GM12878 (cell line): ENCODE results near the gene FLVCR1. TPM values are rescaled to one million over a fixed set of nuclear protein-coding genes. Genes with fewer than 3 reads are reported as not detected.
"Not testable (repeated sequence)": the region's sequence is repeated elsewhere in the genome, so short reads cannot be mapped to it uniquely, and the experiment has no call there.

Experiments
- ATAC-seq: fragments of 200-7000 bp; cut with Tn5 transposase; 3 replicates; pipeline ENCODE4 v1.9.1; 2020; ENCODE audit warnings: mild to moderate bottlenecking, moderate library complexity
- BruUV-seq: library from RNA; stranded (reverse); fragments of 400-500 nt; replicated peaks from 2 replicates; lab custom pipeline; 2021; lab: Mats Ljungman, UMichigan
- CTCF ChIA-PET: fragments of 300-600 bp; sonication (Branson Sonifier 250); formaldehyde crosslinking; extraction: SDS; loops from one replicate; lab custom pipeline; 2021; ENCODE audit warnings: inconsistent platforms; lab: Yijun Ruan, JAX
- POLR2A ChIA-PET: fragments of 350-600 bp; formaldehyde crosslinking; extraction: SDS; loops from one replicate; lab custom pipeline; 2021; ENCODE audit warnings: inconsistent platforms; lab: Charles Lee
- RAD21 ChIA-PET: fragments of 300-600 bp; sonication (Branson Sonifier 250); formaldehyde crosslinking; loops from one replicate; lab custom pipeline; 2023; ENCODE audit warnings: antibody characterized with exemption; ENCODE audit not compliant: unreplicated experiment; lab: Charles Lee
- SMC1A ChIA-PET: fragments of 300-600 bp; sonication (Branson Sonifier 250); formaldehyde crosslinking; loops from one replicate; lab custom pipeline; 2023; ENCODE audit not compliant: unreplicated experiment, uncharacterized antibody; lab: Charles Lee
- DNase-seq: peaks from one replicate; pipeline ENCODE4 v3.0.0-alpha.2; 2011; ENCODE audit warnings: low read depth, low spot score
- FAIRE-seq: peaks from 3 replicates; lab custom pipeline; 2011; peaks lifted over from hg19 to GRCh38; lab: Jason Lieb, UNC
- H2AFZ ChIP-seq: 2 replicates; pipeline ENCODE4 v1.6.0; 2011; ENCODE audit warnings: low read depth, low read length, control low read depth; ENCODE audit not compliant: control insufficient read depth
- H3K27ac ChIP-seq: 2 replicates; pipeline ENCODE4 v1.5.1; 2011; ENCODE audit warnings: control low read depth; ENCODE audit not compliant: control insufficient read depth, insufficient read depth
- H3K27me3 ChIP-seq, 2 experiments: replicated peaks in 1 of 2; 2 replicates each; pipeline versions ENCODE4 v1.6.0 to v1.6.1; 2011; ENCODE audit warnings: low read length in 1 of 2; ENCODE audit not compliant: control insufficient read depth in 2 of 2, insufficient read depth in 2 of 2
- H3K36me3 ChIP-seq, 2 experiments: 2 replicates each; pipeline ENCODE4 v1.5.1; 2011; ENCODE audit warnings: low read length in 1 of 2; ENCODE audit not compliant: control insufficient read depth in 2 of 2, insufficient read depth in 2 of 2
- H3K4me1 ChIP-seq: 2 replicates; pipeline ENCODE4 v1.6.1; 2011; ENCODE audit warnings: mild to moderate bottlenecking, low read length, moderate library complexity, mixed read lengths; ENCODE audit not compliant: control insufficient read depth, insufficient read depth
- H3K4me2 ChIP-seq: 2 replicates; pipeline ENCODE4 v1.6.0; 2011; ENCODE audit warnings: control low read depth; ENCODE audit not compliant: control insufficient read depth, insufficient read depth
- H3K4me3 ChIP-seq: fragments of 200-600 bp; sonication (generic); 2 replicates; pipeline ENCODE4 v1.5.1; 2016
- H3K79me2 ChIP-seq: 2 replicates; pipeline ENCODE4 v1.6.0; 2011; ENCODE audit warnings: low read length; ENCODE audit not compliant: control insufficient read depth, insufficient read depth
- H3K9ac ChIP-seq: 2 replicates; pipeline ENCODE4 v1.8.0; 2011; ENCODE audit warnings: low read length, control low read depth, mixed read lengths; ENCODE audit not compliant: control insufficient read depth, insufficient read depth
- H3K9me3 ChIP-seq: replicated peaks from 3 replicates; pipeline ENCODE4 v1.5.1; 2011; ENCODE audit warnings: mild to moderate bottlenecking, low read length; ENCODE audit not compliant: control insufficient read depth, insufficient read depth
- H4K20me1 ChIP-seq: 2 replicates; pipeline ENCODE4 v1.6.0; 2011; ENCODE audit not compliant: control insufficient read depth, insufficient read depth
- ASH2L ChIP-seq: fragments of 300-600, 200-600 bp; sonication (generic); IDR thresholded peaks from 2 replicates; pipeline ENCODE4 v1.6.1; 2017; ENCODE audit warnings: low read depth, mild to moderate bottlenecking, borderline replicate concordance
- BRCA1 ChIP-seq: IDR thresholded peaks from 2 replicates; pipeline ENCODE4 v1.6.1; 2011; ENCODE audit warnings: low read depth, low read length, improper control_type of control experiment
- CBFB ChIP-seq: IDR thresholded peaks from 2 replicates; pipeline ENCODE4 v1.6.1; 2016; ENCODE audit warnings: antibody characterized with exemption, low read depth
- CUX1 ChIP-seq: IDR thresholded peaks from 2 replicates; pipeline ENCODE4 v1.6.1; 2012; ENCODE audit warnings: improper control_type of control experiment, low read depth, low read length; ENCODE audit not compliant: insufficient replicate concordance
- EED ChIP-seq: sonication (generic); IDR thresholded peaks from 2 replicates; pipeline ENCODE4 v1.6.1; 2016; ENCODE audit warnings: antibody characterized with exemption, low read depth
- MTA3 ChIP-seq: IDR thresholded peaks from 2 replicates; pipeline ENCODE4 v1.6.1; 2012; ENCODE audit warnings: low read length, inconsistent platforms, borderline replicate concordance
- RBBP5 ChIP-seq: fragments of 200-600 bp; sonication (generic); conservative IDR thresholded peaks from 2 replicates; pipeline ENCODE4 v1.6.1; 2016
- SIX5 ChIP-seq: IDR thresholded peaks from 2 replicates; pipeline ENCODE4 v1.6.1; 2011; ENCODE audit warnings: mild to moderate bottlenecking, low read depth, low read length, moderate library complexity; ENCODE audit not compliant: severe bottlenecking
- SMC3 ChIP-seq: IDR thresholded peaks from 2 replicates; pipeline ENCODE4 v1.6.1; 2011; ENCODE audit warnings: low read length, improper control_type of control experiment, borderline replicate concordance
- WGBS: methylation state at CpG from one replicate; pipeline ENCODE4 v1.1.6; 2016; ENCODE audit warnings: low lambda C conversion rate; ENCODE audit not compliant: insufficient replicate concordance, insufficient coverage; ENCODE audit errors: missing lambda C conversion rate; 5-methylcytosine and 5-hydroxymethylcytosine counted together
- in situ Hi-C: fragments of 300-500 bp; cut with MboI; formaldehyde crosslinking; loops from 9 replicates; pipeline ENCODE4 v1.14.3; 2018; ENCODE audit warnings: mixed read lengths
- intact Hi-C: fragments of 100-400 bp; cut with micrococcal nuclease; formaldehyde crosslinking; loops from one replicate; pipeline ENCODE4 v1.14.2; 2022; ENCODE audit not compliant: unreplicated experiment
- polyA plus RNA-seq, 11 experiments: library from polyadenylated mRNA; depleted of rRNA in 4 of 11; unstranded in 6 of 11; stranded (reverse) in 5 of 11; fragments of >200 nt; fragmentation: Nextera tagmentation in 4 of 11; fragmentation: Illumina TruSeq in 1 of 11; extraction: Ambion mirVana in 4 of 11; extraction: Trizol in 1 of 11; gene quantifications; 1 replicate in 1 of 11; 2 replicates in 10 of 11; pipeline versions ENCODE4 v1.2.1 to v1.2.3, GENCODE V29; 2011 to 2016; ENCODE audit warnings: inconsistent platforms in 2 of 11, missing spikeins in 2 of 11, low read depth in 1 of 11
- total RNA-seq, 4 experiments: library from RNA; depleted of rRNA in 3 of 4; stranded (reverse); fragments of >200 nt in 3 of 4; fragmentation: Illumina TruSeq in 1 of 4; extraction: Trizol in 1 of 4; gene quantifications; 2 replicates each; pipeline versions ENCODE4 v1.2.1 to v1.2.3, GENCODE V29; 2013 to 2021
- TF ChIP-seq, protein P1 (sequence below): fragments of 450-650 bp; IDR thresholded peaks from 2 replicates; pipeline ENCODE4 v1.6.1; 2017; ENCODE audit warnings: borderline replicate concordance

FLVCR1 gene
- total and polyA plus RNA-seq, 10 of the 15 experiments (the other 5 are each of a cell fraction or from before 2014, with no cell fraction given), result 7.1 to 25.2 (median 17.6) TPM

DNA sequence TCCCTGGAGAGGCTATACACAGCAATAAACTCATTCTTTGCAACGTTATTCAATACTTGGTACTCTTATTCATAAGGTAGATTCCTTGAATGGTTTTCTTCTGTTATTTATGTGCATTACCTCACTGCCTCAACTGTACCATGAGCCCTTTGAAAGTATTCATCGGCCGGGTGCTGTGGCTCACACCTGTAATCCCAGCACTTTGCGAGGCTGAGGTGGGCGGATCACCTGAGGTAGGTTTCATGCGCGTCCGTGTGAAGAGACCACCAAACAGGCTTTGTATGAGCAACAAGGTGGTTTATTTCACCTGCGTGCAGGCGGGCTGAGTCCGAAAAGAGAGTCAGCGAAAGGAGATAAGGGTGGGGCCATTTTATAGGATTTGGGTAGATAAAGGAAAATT, 50.0 kb downstream of the FLVCR1 start:
- H3K27ac ChIP-seq, H3K27me3 ChIP-seq, RAD21 ChIA-PET, DNase-seq, H3K4me2 ChIP-seq, H3K9ac ChIP-seq, in situ Hi-C loops, H3K79me2 ChIP-seq, FAIRE-seq, H3K9me3 ChIP-seq, intact Hi-C loops, ATAC-seq, H2AFZ ChIP-seq, H3K36me3 ChIP-seq, H3K4me1 ChIP-seq, BruUV-seq, H3K4me3 ChIP-seq, H4K20me1 ChIP-seq, POLR2A ChIA-PET, CTCF ChIA-PET: not testable (repeated sequence)
- 76% methylated on average over 12 of the region's 12 CpGs for WGBS
- SMC1A ChIA-PET, result interaction anchor here (1.5 kb wide), 1 partner anchor 32 kb away, joined by 3 read pairs; no protein-coding TSS in a partner anchor

DNA sequence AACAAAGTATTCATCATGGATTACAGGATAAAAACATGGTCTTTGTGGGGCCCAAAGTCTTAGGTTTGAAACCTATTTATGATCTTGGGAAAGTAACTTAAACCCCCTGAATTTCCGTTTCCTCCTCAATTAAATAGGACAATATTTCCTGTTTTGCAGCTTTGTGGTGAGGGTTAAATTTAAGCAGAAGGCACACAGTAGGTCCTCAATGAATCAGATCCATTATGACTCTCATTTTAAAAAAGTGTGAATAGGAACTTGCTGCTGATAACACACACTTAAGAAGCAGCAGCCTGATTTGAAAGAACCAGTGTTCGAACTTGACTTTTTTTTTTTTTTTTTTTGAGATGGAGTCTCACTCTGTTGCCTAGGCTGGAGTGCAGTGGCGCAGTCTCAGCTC, 50.9 kb downstream of the FLVCR1 start:
- ChIA-PET RAD21 (interaction anchor here (0.7 kb wide), 1 partner anchor 46 kb away, joined by 5 read pairs; no protein-coding TSS in a partner anchor), CTCF (interaction anchor here (0.6 to 0.8 kb wide), 2 partner anchors 96 to 1025 kb away, joined by 3 read pairs; no protein-coding TSS in a partner anchor), POLR2A (no interaction called here), SMC1A (interaction anchor here (1.3 to 1.5 kb wide), 2 partner anchors 31 to 94 kb away, joined by 3 read pairs; no protein-coding TSS in a partner anchor)
- no peak for FAIRE-seq
- in situ Hi-C loops, result no loop called here
- Histone ChIP-seq H3K27me3 (no peaks in the 10 kb centered on the region), H3K4me3 (no peak overlapping the region), H3K79me2 (no peaks in the 10 kb centered on the region), H3K4me1 (no peaks in the 10 kb centered on the region), H3K36me3 (no peaks in the 10 kb centered on the region), H3K9me3 (no peaks in the 10 kb centered on the region), H3K4me2 (no peak overlapping the region), H4K20me1 (no peaks in the 10 kb centered on the region), H3K9ac (no peak overlapping the region), H2AFZ (no peak overlapping the region), H3K27ac (no peak overlapping the region)
- 87% methylated on average over 1 of the region's 3 CpGs for WGBS
- ATAC-seq, result no peak
- DNase-seq, result no peak
- no TSS peak for BruUV-seq
- intact Hi-C loops, result no loop called here
- TF ChIP-seq ASH2L, result no peak
- no peak for TF ChIP-seq CUX1
- no peak for TF ChIP-seq RBBP5
- no peak for TF ChIP-seq CBFB
- TF ChIP-seq, protein P1, sequence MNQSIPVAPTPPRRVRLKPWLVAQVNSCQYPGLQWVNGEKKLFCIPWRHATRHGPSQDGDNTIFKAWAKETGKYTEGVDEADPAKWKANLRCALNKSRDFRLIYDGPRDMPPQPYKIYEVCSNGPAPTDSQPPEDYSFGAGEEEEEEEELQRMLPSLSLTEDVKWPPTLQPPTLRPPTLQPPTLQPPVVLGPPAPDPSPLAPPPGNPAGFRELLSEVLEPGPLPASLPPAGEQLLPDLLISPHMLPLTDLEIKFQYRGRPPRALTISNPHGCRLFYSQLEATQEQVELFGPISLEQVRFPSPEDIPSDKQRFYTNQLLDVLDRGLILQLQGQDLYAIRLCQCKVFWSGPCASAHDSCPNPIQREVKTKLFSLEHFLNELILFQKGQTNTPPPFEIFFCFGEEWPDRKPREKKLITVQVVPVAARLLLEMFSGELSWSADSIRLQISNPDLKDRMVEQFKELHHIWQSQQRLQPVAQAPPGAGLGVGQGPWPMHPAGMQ, result no peak
- TF ChIP-seq BRCA1, result no peak
- no peak for TF ChIP-seq SIX5
- no peak for TF ChIP-seq EED
- TF ChIP-seq MTA3, result no peak
- no peak for TF ChIP-seq SMC3
